Activated CD8-positive, alpha-beta T cell treated with anti-CD3 and anti-CD28 coated beads, Interleukin-2, amount 10 ng/mL, durations not matched to agents 7 days and 5 days (primary cell): Measurements from ENCODE around the gene EIF3L. TPM values are rescaled to one million over a fixed set of nuclear protein-coding genes. Genes with fewer than 3 reads are reported as not detected.

Source experiments
- ATAC-seq: fragments of 150-1000 bp; cut with Tn5 transposase; one replicate; pipeline ENCODE4 v1.10.0; 2021; ENCODE audit warnings: moderate library complexity
- CTCF ChIA-PET: fragments of 350-600 bp; sonication (Branson Sonifier 250); formaldehyde crosslinking; loops from one replicate; lab custom pipeline; 2021; ENCODE audit warnings: antibody characterized with exemption; lab: Charles Lee
- POLR2A ChIA-PET: fragments of 350-600 bp; sonication (Branson Sonifier 250); formaldehyde crosslinking; loops from one replicate; lab custom pipeline; 2021; ENCODE audit warnings: antibody characterized with exemption; lab: Charles Lee
- DNase-seq: peaks from one replicate; pipeline ENCODE4 v3.0.0-alpha.2; 2020
- H3K27ac Mint-ChIP-seq: one replicate; pipeline ENCODE4 v1.8.0; 2021; ENCODE audit warnings: mild to moderate bottlenecking, mixed read lengths
- H3K27me3 Mint-ChIP-seq: one replicate; pipeline ENCODE4 v1.8.0; 2021; ENCODE audit warnings: low read depth, mixed read lengths
- H3K36me3 Mint-ChIP-seq: one replicate; pipeline ENCODE4 v1.8.0; 2021; ENCODE audit warnings: low read depth, mixed read lengths
- H3K4me1 Mint-ChIP-seq: one replicate; pipeline ENCODE4 v1.8.0; 2021; ENCODE audit warnings: low read depth, mixed read lengths
- H3K4me3 Mint-ChIP-seq: one replicate; pipeline ENCODE4 v1.8.0; 2021; ENCODE audit warnings: mild to moderate bottlenecking, mixed read lengths
- H3K9me3 Mint-ChIP-seq: one replicate; pipeline ENCODE4 v1.8.0; 2022; ENCODE audit warnings: mixed read lengths; ENCODE audit not compliant: insufficient read depth
- microRNA-seq: library from miRNA; unstranded; fragments of <30 nt; microRNA quantifications from one replicate; pipeline ENCODE4 v1.2.0, GENCODE V29; 2022
- total RNA-seq, 2 experiments: library from RNA; stranded (reverse); gene quantifications; one replicate each; pipeline ENCODE4 v1.2.3, GENCODE V29; 2021

The EIF3L gene
- total RNA-seq, 2 experiments from 2014 or later: 391 to 410 TPM

GRCh38 chr22:37931893-37932389 lies 82.7 kb downstream of the EIF3L start:
- no peak for DNase-seq
- no peak for ATAC-seq
- no peaks in the 10 kb centered on the region for H3K9me3 Mint-ChIP-seq
- no peaks in the 10 kb centered on the region for H3K27me3 Mint-ChIP-seq
- POLR2A ChIA-PET: no interaction called here
- H3K4me1 Mint-ChIP-seq: peaks cover 15% of the 10 kb centered on the region
- no peak overlapping the region for H3K27ac Mint-ChIP-seq
- peaks cover 7% of the 10 kb centered on the region for H3K36me3 Mint-ChIP-seq
- H3K4me3 Mint-ChIP-seq: no peak overlapping the region
- CTCF ChIA-PET: interaction anchor here (0.7 to 2.5 kb wide), 8 partner anchors 11 to 68 kb away, joined by 3 to 18 read pairs (median 4); no protein-coding TSS in a partner anchor

- Mint-ChIP-seq H3K9me3 (no peaks in the 10 kb centered on the region), H3K4me1 (peaks cover 15% of the 10 kb centered on the region), H3K36me3 (peaks cover 7% of the 10 kb centered on the region), H3K4me3 (no peak overlapping the region), H3K27me3 (no peaks in the 10 kb centered on the region), H3K27ac (no peak overlapping the region)
- ATAC-seq (no peak), DNase-seq (no peak)
- POLR2A ChIA-PET: no interaction called here
- CTCF ChIA-PET: interaction anchor here (0.7 to 3.0 kb wide), 7 partner anchors 11 to 45 kb away, joined by 3 to 18 read pairs (median 4); no protein-coding TSS in a partner anchor
These were observed 83.2 kb downstream of the EIF3L start for GRCh38 chr22:37932401-37932800.

DNA sequence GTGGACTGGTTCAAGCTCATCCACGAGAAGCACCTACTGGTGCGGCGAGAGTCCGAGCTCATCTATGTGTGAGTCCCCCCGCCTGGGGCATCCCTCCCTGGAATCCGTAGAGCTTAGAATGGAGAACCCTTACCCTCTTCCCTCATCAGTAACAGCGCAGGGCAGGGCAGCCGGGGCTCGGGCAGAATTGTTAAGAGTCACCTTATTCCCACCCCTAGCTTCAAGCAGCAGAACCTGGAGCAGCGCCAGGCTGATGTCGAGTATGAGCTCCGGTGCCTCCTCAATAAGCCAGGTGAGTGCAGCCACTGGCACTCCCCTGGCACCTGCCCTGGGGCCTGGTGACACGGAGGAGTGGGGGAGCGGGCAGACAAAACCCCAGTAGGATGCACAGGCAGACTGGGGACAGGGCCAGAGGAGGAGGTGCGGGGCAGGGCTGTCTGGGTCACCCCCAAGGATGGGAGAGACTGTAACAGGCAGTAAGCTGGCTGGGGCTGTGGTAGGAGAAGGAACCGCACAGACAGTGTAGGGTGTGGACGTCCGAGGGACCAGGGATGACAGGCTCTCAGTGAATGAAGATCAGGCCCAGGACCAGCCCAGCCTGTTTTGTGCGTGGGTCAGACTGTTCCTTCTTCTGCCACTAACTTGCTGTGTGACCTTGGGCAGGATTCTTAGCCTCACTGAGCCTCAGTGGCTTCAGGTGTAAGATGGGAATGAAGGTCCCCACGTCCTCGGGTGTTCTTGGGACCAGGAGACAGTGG lies 83.8 kb downstream of the EIF3L start:
- H3K27me3 Mint-ChIP-seq: no peaks in the 10 kb centered on the region
- H3K9me3 Mint-ChIP-seq: no peaks in the 10 kb centered on the region
- H3K4me3 Mint-ChIP-seq: no peak overlapping the region
- peak overlapping the region; percentile 39 for H3K27ac Mint-ChIP-seq
- ChIA-PET CTCF (interaction anchor here (0.7 to 3.0 kb wide), 9 partner anchors 11 to 46 kb away, joined by 3 to 18 read pairs (median 4); partner anchors contain the start of gene MICALL1), POLR2A (no interaction called here)
- ATAC-seq (no peak), DNase-seq (no peak)
- H3K4me1 Mint-ChIP-seq: peaks cover 15% of the 10 kb centered on the region
- H3K36me3 Mint-ChIP-seq: peaks cover 10% of the 10 kb centered on the region

DNA sequence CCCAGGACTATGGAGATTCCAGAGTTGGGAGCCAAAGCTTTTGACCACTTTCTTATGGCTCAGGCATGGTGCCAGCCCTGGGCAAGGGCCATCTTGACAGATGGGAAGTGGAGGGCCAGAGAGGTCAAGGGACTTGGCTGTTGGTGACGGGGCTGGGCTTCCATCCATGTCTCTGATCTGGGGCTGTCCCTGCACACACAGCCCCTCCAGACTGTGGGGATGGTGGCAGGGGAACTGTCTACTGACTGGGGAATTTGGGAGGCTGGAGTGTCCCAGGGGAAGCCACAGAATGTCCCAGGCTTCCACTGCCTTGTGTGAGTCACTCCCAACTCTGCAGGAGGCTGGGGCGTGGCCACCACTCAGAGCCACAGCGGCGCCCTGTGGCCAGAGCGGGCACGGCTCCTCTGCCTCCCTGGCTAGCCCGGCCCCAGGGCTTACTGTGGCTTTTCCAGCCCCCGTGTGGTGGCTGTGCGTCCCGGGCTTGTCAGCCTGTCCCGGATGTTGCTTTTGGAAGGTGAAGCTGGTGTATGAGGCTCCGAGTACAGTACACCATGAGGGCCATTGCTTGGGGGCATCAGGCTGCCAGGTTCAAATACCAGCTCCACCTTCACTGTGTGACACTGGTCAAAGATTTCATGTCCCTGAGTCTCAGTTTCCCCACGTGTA lies 84.6 kb downstream of the EIF3L start:
- POLR2A ChIA-PET: interaction anchor here (0.6 kb wide), 1 partner anchor 82 kb away, joined by 3 read pairs; no protein-coding TSS in a partner anchor

More for the DNA sequence above, 84.6 kb downstream of the EIF3L start:
- no peak overlapping the region for H3K27ac Mint-ChIP-seq
- H3K9me3 Mint-ChIP-seq: no peaks in the 10 kb centered on the region
- ATAC-seq (peak; percentile 99), DNase-seq (peak; percentile 90)
- peaks cover 15% of the 10 kb centered on the region for H3K4me1 Mint-ChIP-seq
- H3K4me3 Mint-ChIP-seq: no peak overlapping the region
- CTCF ChIA-PET: interaction anchor here (0.6 to 3.0 kb wide), 21 partner anchors 10 to 372 kb away, joined by 3 to 18 read pairs (median 5); partner anchors contain the start of genes C22orf23, MICALL1 and POLR2F
- H3K36me3 Mint-ChIP-seq: peaks cover 6% of the 10 kb centered on the region
- no peaks in the 10 kb centered on the region for H3K27me3 Mint-ChIP-seq

Small RNAs within 50 kb of the gene (microRNA-seq; reads per million reads assigned to microRNA genes)
- 1.7 reads per million for gene MIR659

Other genes starting within 250 kb of the EIF3L start
- 10 to 100 TPM; 66.3 to 69.5 TPM for gene GGA1, start 240.6 kb upstream of the EIF3L start, total RNA-seq
- gene SH3BP1, start 209.8 kb upstream of the EIF3L start, total RNA-seq: 100 to 1,000 TPM; 216 to 218 TPM
- gene PDXP, start 190.7 kb upstream of the EIF3L start, total RNA-seq: 10 to 100 TPM; 31.5 to 33.5 TPM
- 1,000 to 10,000 TPM; 1,444 to 1,502 TPM for gene LGALS1, start 173.8 kb upstream of the EIF3L start, total RNA-seq
- 10 to 100 TPM; 42.6 to 45.3 TPM for gene NOL12, start 163.1 kb upstream of the EIF3L start, total RNA-seq
- 10 to 100 TPM; 45.2 to 45.8 TPM for gene TRIOBP, start 152.4 kb upstream of the EIF3L start, total RNA-seq
- gene GCAT, start 41.5 kb upstream of the EIF3L start, total RNA-seq: 10 to 100 TPM; 14.3 to 18.3 TPM
- gene GALR3, start 26.0 kb upstream of the EIF3L start, total RNA-seq: under 1 TPM in 1 of 2 experiments, not detected in 1; 0.24 TPM
- 10 to 100 TPM; 28.6 to 29.9 TPM for gene ANKRD54, start 5.1 kb upstream of the EIF3L start, total RNA-seq
- gene MICALL1, start 56.9 kb downstream of the EIF3L start, total RNA-seq: 10 to 100 TPM; 21.3 to 24.5 TPM
- not detected for gene C22orf23, start 104.2 kb downstream of the EIF3L start, total RNA-seq
- gene POLR2F, start 104.3 kb downstream of the EIF3L start, total RNA-seq: 10 to 100 TPM; 71.7 to 73.8 TPM
- gene SOX10, start 135.1 kb downstream of the EIF3L start, total RNA-seq: not detected
- 10 to 100 TPM; 12.7 to 14.0 TPM for gene PICK1, start 208.0 kb downstream of the EIF3L start, total RNA-seq
- gene SLC16A8, start 234.8 kb downstream of the EIF3L start, total RNA-seq: not detected